ENCODE measurements around the gene FRYL. TPM values are rescaled to one million over a fixed set of nuclear protein-coding genes. Genes with fewer than 3 reads are reported as not detected.

FRYL gene
- total RNA-seq, 1 donor from 2014 or later, result 93.3 TPM

DNA sequence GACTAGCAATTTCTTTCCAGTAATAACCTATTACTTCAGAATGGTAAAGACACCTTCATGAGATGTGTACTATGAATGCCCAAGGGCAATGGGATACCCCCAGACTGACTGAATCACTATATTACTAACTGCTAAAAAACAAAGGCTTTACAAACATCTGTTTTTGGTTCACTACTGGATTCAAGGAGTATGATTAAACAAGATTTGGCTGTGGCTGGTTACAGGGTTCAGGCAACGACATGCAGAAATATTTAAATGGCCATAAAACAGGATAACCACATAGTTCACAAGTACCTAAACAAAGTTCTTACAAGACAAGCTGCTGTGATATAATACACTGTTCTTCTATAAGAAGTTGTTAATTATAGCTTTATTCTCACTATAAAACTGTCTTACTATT, 128.2 kb downstream of the FRYL start:
- peaks cover 13% of the 10 kb centered on the region for H3K4me1 Mint-ChIP-seq (ENCODE audit: unreplicated experiment)
- TF ChIP-seq, protein P1, sequence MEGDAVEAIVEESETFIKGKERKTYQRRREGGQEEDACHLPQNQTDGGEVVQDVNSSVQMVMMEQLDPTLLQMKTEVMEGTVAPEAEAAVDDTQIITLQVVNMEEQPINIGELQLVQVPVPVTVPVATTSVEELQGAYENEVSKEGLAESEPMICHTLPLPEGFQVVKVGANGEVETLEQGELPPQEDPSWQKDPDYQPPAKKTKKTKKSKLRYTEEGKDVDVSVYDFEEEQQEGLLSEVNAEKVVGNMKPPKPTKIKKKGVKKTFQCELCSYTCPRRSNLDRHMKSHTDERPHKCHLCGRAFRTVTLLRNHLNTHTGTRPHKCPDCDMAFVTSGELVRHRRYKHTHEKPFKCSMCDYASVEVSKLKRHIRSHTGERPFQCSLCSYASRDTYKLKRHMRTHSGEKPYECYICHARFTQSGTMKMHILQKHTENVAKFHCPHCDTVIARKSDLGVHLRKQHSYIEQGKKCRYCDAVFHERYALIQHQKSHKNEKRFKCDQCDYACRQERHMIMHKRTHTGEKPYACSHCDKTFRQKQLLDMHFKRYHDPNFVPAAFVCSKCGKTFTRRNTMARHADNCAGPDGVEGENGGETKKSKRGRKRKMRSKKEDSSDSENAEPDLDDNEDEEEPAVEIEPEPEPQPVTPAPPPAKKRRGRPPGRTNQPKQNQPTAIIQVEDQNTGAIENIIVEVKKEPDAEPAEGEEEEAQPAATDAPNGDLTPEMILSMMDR (IDR thresholded peaks at IDR 0.05; ENCODE audit: unreplicated experiment), result no peak
- no peaks in the 10 kb centered on the region for H3K9me3 Mint-ChIP-seq (ENCODE audit: unreplicated experiment)
- H3K36me3 Mint-ChIP-seq (ENCODE audit: low read depth, unreplicated experiment), result peaks cover 14% of the 10 kb centered on the region
- DNase-seq (ENCODE audit: low spot score), result no peak
- H3K4me3 Mint-ChIP-seq (ENCODE audit: unreplicated experiment), result no peak overlapping the region
- no peak overlapping the region for H3K27ac Mint-ChIP-seq (ENCODE audit: unreplicated experiment)
- H3K27me3 Mint-ChIP-seq (ENCODE audit: unreplicated experiment), result no peaks in the 10 kb centered on the region

DNA sequence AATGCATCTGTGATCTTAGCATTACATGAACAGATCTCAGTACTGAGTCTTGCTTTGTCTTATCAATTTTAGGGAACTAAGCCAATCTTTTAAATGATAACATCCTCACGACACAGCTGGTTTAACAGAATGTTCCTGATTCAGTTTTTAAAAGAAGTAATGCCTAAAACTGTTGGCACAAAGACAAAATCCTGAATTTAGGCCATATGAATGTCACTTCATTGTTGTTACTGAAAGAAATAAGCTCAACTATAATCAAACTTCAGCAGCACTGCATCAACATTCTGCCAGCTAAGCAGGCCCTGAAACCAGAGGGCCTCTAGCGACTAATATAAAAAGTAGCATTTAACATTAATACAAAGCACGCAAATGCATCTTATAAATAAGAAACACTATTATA, 130.6 kb downstream of the FRYL start:
- H3K4me3 Mint-ChIP-seq (ENCODE audit: unreplicated experiment), result no peak overlapping the region
- H3K4me1 Mint-ChIP-seq (ENCODE audit: unreplicated experiment), result peaks cover 10% of the 10 kb centered on the region
- H3K9me3 Mint-ChIP-seq (ENCODE audit: unreplicated experiment), result no peaks in the 10 kb centered on the region
- TF ChIP-seq, protein P1 (IDR thresholded peaks at IDR 0.05; ENCODE audit: unreplicated experiment), result no peak
- no peaks in the 10 kb centered on the region for H3K27me3 Mint-ChIP-seq (ENCODE audit: unreplicated experiment)
- H3K27ac Mint-ChIP-seq (ENCODE audit: unreplicated experiment), result no peak overlapping the region
- peaks cover 14% of the 10 kb centered on the region for H3K36me3 Mint-ChIP-seq (ENCODE audit: low read depth, unreplicated experiment)
- DNase-seq (ENCODE audit: low spot score), result no peak

DNA sequence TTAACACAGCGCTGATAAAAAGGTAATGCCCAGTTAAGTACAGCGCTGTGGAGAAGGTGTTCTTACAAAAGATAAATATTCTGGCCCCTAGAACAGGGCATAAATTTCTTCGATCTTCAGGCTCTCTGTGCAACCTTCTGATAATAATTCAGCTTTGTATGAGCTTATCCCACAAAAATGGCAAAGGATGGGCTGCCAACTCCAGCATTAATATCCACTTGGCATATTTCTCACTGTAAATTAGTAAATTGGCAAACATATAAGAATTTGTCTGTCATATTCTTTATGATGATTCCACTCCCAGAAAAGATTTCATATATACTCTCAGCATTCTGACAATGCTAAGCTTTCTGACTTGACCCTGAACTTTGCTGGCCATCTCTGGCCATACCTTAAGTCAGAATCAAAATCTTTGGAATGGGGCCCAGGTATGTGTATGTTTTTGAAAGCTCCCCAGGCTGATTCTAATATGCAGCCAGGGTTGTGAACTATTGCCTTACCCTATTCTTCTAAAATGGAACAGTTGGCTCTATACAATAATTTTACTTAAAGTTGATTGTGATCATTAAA, 134.8 kb downstream of the FRYL start:
- Mint-ChIP-seq H3K27me3 (ENCODE audit: unreplicated experiment) (no peaks in the 10 kb centered on the region), H3K4me3 (ENCODE audit: unreplicated experiment) (no peak overlapping the region), H3K9me3 (ENCODE audit: unreplicated experiment) (no peaks in the 10 kb centered on the region), H3K36me3 (ENCODE audit: low read depth, unreplicated experiment) (peaks cover under 1% of the 10 kb centered on the region), H3K27ac (ENCODE audit: unreplicated experiment) (no peak overlapping the region), H3K4me1 (ENCODE audit: unreplicated experiment) (peaks cover 9% of the 10 kb centered on the region)
- no peak for DNase-seq (ENCODE audit: low spot score)
- TF ChIP-seq, protein P1 (IDR thresholded peaks at IDR 0.05; ENCODE audit: unreplicated experiment), result no peak

DNA sequence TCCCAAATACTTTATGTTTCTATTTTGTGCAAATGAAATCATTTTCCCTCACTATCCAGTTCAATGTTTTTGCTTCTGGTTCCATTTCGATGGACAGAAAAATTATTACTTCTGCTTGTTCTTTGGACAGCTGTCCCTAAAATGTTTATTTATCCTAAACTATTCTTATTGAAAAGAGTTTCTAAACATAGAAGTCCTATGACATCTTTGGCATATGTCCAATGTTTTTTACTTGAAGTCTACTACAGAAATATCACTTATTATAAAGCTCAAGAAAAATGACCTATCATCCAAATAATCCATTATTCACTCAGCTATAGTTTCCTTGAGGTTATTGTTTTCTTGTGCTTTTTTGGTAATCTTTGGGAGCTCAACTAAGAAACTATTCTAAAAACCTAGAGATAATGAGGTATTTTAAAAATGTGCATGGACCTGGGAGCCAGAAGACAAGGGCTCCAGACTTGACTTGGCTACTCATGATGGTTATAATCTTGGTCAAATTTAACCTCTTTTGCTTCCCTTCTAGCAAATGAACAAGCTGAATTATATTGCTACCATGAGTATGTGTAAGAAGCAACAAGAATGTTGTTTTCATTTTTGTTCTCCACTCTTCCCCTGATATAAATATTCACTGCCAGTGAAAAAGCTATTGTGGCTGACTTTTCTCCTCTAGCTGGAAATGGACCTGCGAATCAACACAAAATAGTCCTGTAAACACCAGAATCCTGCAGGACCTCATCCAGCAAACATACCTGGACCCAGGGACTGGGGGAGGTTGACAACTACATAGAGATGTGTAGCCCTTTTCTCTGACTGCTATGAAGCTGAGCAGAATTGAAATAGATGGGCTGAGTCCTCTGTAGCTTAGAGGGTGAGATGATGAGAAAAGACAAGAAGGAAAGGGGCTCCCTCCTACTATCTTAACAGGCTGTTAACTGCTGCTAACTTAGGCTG, 137.4 kb downstream of the FRYL start:
- TF ChIP-seq, protein P1 (IDR thresholded peaks at IDR 0.05; ENCODE audit: unreplicated experiment), result no peak

DNA sequence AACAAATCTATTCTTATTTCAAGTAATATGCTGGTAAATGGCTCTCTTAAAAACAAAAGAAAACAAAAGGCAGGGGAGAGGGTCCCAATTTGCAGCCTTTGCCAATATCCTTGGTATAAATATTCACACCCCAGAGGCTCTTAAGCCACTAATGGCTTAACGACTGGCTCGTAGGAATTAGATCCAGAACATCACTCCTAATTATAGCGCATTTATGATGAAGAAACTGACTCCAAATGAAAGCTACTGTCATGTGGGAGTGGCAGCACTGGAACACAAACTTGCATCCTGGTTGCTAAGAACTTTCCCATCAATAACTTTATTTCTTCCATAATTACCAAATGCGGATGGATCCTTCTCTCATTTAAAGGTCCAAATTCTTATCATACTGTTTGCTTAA, 138.7 kb downstream of the FRYL start:
- no peak for DNase-seq (ENCODE audit: low spot score)
- TF ChIP-seq, protein P1 (IDR thresholded peaks at IDR 0.05; ENCODE audit: unreplicated experiment), result no peak
- H3K4me1 Mint-ChIP-seq (ENCODE audit: unreplicated experiment), result peaks cover 19% of the 10 kb centered on the region
- H3K4me3 Mint-ChIP-seq (ENCODE audit: unreplicated experiment), result no peak overlapping the region
- H3K27ac Mint-ChIP-seq (ENCODE audit: unreplicated experiment), result no peak overlapping the region
- H3K36me3 Mint-ChIP-seq (ENCODE audit: low read depth, unreplicated experiment), result no peaks in the 10 kb centered on the region
- no peaks in the 10 kb centered on the region for H3K27me3 Mint-ChIP-seq (ENCODE audit: unreplicated experiment)
- H3K9me3 Mint-ChIP-seq (ENCODE audit: unreplicated experiment), result no peaks in the 10 kb centered on the region

More for the DNA sequence above, 137.4 kb downstream of the FRYL start:
- DNase-seq (ENCODE audit: low spot score), result no peak
- Mint-ChIP-seq H3K36me3 (ENCODE audit: low read depth, unreplicated experiment) (no peaks in the 10 kb centered on the region), H3K4me1 (ENCODE audit: unreplicated experiment) (peaks cover 16% of the 10 kb centered on the region), H3K27ac (ENCODE audit: unreplicated experiment) (no peak overlapping the region), H3K4me3 (ENCODE audit: unreplicated experiment) (no peak overlapping the region), H3K27me3 (ENCODE audit: unreplicated experiment) (no peaks in the 10 kb centered on the region), H3K9me3 (ENCODE audit: unreplicated experiment) (no peaks in the 10 kb centered on the region)

All from endothelial cell (in vitro differentiated cells).